WTC11 (cell line): ENCODE results near the gene MC2R.

Experiments used
- FOXJ3 ChIP-seq: sonication (generic); formaldehyde crosslinking; IDR thresholded peaks from 2 replicates; pipeline ENCODE4 v1.9.0; 2021; ENCODE audit warnings: missing genetic modification reagents, mild to moderate bottlenecking, borderline replicate concordance
- NR1H2 ChIP-seq: sonication (generic); formaldehyde crosslinking; IDR thresholded peaks from 2 replicates; pipeline ENCODE4 v1.9.0; 2021; ENCODE audit warnings: mild to moderate bottlenecking, moderate library complexity, missing genetic modification reagents
- NR2C2 ChIP-seq: sonication (generic); formaldehyde crosslinking; IDR thresholded peaks from 2 replicates; pipeline ENCODE4 v1.8.0; 2022; ENCODE audit warnings: mild to moderate bottlenecking, missing genetic modification reagents
- RELA ChIP-seq: sonication (generic); formaldehyde crosslinking; IDR thresholded peaks from 2 replicates; pipeline ENCODE4 v1.8.1; 2022; ENCODE audit warnings: missing genetic modification reagents, mild to moderate bottlenecking, borderline replicate concordance
- SMAD4 ChIP-seq: sonication (generic); formaldehyde crosslinking; IDR thresholded peaks from 2 replicates; pipeline ENCODE4 v1.8.0; 2022; ENCODE audit warnings: mild to moderate bottlenecking, missing genetic modification reagents
- ZNF121 ChIP-seq: sonication (generic); formaldehyde crosslinking; IDR thresholded peaks from 2 replicates; pipeline ENCODE4 v1.8.0; 2023; ENCODE audit warnings: missing genetic modification reagents
- ZNF232 ChIP-seq: sonication (generic); formaldehyde crosslinking; IDR thresholded peaks from 2 replicates; pipeline ENCODE4 v1.8.0; 2022; ENCODE audit warnings: mild to moderate bottlenecking, missing genetic modification reagents
- TF ChIP-seq, protein P1 (sequence below): fragments of 200-600 bp; IDR thresholded peaks from 2 replicates; pipeline ENCODE4 v1.8.0; 2022; ENCODE audit warnings: antibody characterized with exemption
- TF ChIP-seq, protein P2 (sequence below): sonication (generic); formaldehyde crosslinking; conservative IDR thresholded peaks from 2 replicates; pipeline ENCODE4 v1.8.1; 2023; ENCODE audit warnings: mild to moderate bottlenecking, low read depth, missing genetic modification reagents, moderate library complexity
- TF ChIP-seq, protein P3 (sequence below): sonication (generic); formaldehyde crosslinking; IDR thresholded peaks from 2 replicates; pipeline ENCODE4 v1.8.1; 2023; ENCODE audit warnings: mild to moderate bottlenecking, missing genetic modification reagents, borderline replicate concordance
- TF ChIP-seq, protein P4 (sequence below): sonication (generic); formaldehyde crosslinking; IDR thresholded peaks from 2 replicates; pipeline ENCODE4 v1.8.0; 2022; ENCODE audit warnings: mild to moderate bottlenecking, missing genetic modification reagents
- TF ChIP-seq, protein P5 (sequence below): sonication (generic); formaldehyde crosslinking; IDR thresholded peaks from 2 replicates; pipeline ENCODE4 v1.8.1; 2023; ENCODE audit warnings: mild to moderate bottlenecking, missing genetic modification reagents, moderate library complexity
- TF ChIP-seq, protein P6 (sequence below): sonication (generic); formaldehyde crosslinking; conservative IDR thresholded peaks from 2 replicates; pipeline ENCODE4 v1.8.1; 2022; ENCODE audit warnings: mild to moderate bottlenecking, missing genetic modification reagents

DNA sequence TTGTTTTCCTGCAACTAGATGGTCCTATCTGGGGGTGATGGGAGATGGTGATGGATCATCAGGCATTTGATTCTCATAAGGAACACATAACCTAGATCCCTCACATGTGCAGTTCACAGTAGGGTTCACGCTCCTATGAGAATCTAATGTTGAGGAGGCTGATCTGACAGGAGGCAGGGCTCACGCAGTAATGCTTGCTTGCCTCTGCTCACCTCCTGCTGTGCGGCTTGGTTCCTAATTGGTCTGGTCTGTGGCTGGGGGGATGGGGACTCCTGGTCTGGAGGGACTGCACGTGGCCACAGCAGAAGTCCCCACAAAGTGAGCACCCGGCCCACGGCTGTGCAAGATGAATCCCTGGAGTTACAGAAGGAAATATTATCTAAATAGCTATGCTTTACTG is 80.1 kb downstream of the MC2R start:
- TF ChIP-seq, protein P1, sequence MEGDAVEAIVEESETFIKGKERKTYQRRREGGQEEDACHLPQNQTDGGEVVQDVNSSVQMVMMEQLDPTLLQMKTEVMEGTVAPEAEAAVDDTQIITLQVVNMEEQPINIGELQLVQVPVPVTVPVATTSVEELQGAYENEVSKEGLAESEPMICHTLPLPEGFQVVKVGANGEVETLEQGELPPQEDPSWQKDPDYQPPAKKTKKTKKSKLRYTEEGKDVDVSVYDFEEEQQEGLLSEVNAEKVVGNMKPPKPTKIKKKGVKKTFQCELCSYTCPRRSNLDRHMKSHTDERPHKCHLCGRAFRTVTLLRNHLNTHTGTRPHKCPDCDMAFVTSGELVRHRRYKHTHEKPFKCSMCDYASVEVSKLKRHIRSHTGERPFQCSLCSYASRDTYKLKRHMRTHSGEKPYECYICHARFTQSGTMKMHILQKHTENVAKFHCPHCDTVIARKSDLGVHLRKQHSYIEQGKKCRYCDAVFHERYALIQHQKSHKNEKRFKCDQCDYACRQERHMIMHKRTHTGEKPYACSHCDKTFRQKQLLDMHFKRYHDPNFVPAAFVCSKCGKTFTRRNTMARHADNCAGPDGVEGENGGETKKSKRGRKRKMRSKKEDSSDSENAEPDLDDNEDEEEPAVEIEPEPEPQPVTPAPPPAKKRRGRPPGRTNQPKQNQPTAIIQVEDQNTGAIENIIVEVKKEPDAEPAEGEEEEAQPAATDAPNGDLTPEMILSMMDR: no peak
- TF ChIP-seq, protein P2, sequence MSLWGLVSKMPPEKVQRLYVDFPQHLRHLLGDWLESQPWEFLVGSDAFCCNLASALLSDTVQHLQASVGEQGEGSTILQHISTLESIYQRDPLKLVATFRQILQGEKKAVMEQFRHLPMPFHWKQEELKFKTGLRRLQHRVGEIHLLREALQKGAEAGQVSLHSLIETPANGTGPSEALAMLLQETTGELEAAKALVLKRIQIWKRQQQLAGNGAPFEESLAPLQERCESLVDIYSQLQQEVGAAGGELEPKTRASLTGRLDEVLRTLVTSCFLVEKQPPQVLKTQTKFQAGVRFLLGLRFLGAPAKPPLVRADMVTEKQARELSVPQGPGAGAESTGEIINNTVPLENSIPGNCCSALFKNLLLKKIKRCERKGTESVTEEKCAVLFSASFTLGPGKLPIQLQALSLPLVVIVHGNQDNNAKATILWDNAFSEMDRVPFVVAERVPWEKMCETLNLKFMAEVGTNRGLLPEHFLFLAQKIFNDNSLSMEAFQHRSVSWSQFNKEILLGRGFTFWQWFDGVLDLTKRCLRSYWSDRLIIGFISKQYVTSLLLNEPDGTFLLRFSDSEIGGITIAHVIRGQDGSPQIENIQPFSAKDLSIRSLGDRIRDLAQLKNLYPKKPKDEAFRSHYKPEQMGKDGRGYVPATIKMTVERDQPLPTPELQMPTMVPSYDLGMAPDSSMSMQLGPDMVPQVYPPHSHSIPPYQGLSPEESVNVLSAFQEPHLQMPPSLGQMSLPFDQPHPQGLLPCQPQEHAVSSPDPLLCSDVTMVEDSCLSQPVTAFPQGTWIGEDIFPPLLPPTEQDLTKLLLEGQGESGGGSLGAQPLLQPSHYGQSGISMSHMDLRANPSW: no peak
- no peak for TF ChIP-seq RELA (CRISPR knock-in tag)
- TF ChIP-seq, protein P3, sequence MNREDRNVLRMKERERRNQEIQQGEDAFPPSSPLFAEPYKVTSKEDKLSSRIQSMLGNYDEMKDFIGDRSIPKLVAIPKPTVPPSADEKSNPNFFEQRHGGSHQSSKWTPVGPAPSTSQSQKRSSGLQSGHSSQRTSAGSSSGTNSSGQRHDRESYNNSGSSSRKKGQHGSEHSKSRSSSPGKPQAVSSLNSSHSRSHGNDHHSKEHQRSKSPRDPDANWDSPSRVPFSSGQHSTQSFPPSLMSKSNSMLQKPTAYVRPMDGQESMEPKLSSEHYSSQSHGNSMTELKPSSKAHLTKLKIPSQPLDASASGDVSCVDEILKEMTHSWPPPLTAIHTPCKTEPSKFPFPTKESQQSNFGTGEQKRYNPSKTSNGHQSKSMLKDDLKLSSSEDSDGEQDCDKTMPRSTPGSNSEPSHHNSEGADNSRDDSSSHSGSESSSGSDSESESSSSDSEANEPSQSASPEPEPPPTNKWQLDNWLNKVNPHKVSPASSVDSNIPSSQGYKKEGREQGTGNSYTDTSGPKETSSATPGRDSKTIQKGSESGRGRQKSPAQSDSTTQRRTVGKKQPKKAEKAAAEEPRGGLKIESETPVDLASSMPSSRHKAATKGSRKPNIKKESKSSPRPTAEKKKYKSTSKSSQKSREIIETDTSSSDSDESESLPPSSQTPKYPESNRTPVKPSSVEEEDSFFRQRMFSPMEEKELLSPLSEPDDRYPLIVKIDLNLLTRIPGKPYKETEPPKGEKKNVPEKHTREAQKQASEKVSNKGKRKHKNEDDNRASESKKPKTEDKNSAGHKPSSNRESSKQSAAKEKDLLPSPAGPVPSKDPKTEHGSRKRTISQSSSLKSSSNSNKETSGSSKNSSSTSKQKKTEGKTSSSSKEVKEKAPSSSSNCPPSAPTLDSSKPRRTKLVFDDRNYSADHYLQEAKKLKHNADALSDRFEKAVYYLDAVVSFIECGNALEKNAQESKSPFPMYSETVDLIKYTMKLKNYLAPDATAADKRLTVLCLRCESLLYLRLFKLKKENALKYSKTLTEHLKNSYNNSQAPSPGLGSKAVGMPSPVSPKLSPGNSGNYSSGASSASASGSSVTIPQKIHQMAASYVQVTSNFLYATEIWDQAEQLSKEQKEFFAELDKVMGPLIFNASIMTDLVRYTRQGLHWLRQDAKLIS (CRISPR knock-in tag): no peak
- TF ChIP-seq, protein P4, sequence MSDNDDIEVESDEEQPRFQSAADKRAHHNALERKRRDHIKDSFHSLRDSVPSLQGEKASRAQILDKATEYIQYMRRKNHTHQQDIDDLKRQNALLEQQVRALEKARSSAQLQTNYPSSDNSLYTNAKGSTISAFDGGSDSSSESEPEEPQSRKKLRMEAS: no peak
- TF ChIP-seq ZNF121 (CRISPR knock-in tag): no peak
- TF ChIP-seq NR2C2: no peak
- no peak for TF ChIP-seq SMAD4 (CRISPR knock-in tag)
- TF ChIP-seq, protein P5, sequence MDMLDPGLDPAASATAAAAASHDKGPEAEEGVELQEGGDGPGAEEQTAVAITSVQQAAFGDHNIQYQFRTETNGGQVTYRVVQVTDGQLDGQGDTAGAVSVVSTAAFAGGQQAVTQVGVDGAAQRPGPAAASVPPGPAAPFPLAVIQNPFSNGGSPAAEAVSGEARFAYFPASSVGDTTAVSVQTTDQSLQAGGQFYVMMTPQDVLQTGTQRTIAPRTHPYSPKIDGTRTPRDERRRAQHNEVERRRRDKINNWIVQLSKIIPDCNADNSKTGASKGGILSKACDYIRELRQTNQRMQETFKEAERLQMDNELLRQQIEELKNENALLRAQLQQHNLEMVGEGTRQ (CRISPR knock-in tag): no peak
- TF ChIP-seq, protein P6, sequence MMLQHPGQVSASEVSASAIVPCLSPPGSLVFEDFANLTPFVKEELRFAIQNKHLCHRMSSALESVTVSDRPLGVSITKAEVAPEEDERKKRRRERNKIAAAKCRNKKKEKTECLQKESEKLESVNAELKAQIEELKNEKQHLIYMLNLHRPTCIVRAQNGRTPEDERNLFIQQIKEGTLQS (CRISPR knock-in tag): no peak
- no peak for TF ChIP-seq FOXJ3 (CRISPR knock-in tag)
- TF ChIP-seq NR1H2 (CRISPR knock-in tag): no peak
- no peak for TF ChIP-seq ZNF232 (CRISPR knock-in tag)
